GM21825 (cell line): ENCODE measurements around the gene MUC12.
"Not testable (repeated sequence)": the region's sequence is repeated elsewhere in the genome, so short reads cannot be mapped to it uniquely, and the experiment has no call there.

Experiments used
- ATAC-seq: cut with Tn5 transposase; IDR thresholded peaks from one replicate; pipeline ENCODE4 v1.9.1; 2021; ENCODE audit warnings: mild to moderate bottlenecking, moderate library complexity; ENCODE audit not compliant: unreplicated experiment

The MUC12 gene

DNA sequence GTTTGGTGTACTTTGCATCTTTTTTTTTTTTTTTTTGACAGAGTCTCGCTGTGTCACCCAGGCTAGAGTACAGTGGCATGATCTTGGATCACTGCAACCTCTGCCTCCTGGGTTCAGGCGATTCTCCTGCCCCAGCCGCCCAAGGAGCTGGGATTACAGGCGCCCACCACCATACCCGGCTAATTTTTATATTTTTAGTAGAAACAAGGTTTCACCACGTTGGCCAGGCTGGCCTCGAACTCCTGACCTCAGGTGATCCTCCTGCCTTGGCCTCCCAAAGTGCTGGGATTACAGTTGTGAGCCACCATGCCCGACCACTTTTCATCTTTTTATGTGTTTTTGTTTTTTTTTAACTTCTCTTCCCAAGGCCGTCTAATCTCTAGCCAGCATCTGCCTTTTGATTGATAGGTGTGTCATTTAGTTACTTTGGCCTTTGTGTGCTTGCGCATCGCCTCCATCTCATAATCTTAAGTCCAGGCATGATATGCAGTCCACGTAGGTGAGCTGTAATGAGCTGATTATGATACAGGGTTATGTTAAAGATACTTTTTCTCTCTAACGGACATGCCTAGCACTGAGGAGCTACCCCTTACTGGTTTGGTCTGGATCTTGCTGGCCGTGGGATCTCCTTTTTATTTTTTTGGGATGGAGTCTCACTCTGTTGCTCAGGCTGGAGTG is 15.0 kb downstream of the MUC12 start:
- ATAC-seq = not testable (repeated sequence)

- ATAC-seq = not testable (repeated sequence)
Measured at GRCh38 chr7:100985033-100985797, 15.8 kb downstream of the MUC12 start.

GRCh38 chr7:100991631-100992030 is 22.3 kb downstream of the MUC12 start:
- no peak for ATAC-seq

DNA sequence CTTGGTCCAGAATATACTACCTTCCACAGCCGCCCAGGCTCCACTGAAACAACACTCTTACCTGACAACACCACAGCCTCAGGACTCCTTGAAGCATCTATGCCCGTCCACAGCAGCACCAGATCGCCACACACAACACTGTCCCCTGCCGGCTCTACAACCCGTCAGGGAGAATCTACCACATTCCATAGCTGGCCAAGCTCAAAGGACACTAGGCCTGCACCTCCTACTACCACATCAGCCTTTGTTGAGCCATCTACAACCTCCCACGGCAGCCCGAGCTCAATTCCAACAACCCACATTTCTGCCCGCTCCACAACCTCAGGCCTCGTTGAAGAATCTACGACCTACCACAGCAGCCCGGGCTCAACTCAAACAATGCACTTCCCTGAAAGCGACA is 22.9 kb downstream of the MUC12 start:
- ATAC-seq = not testable (repeated sequence)

DNA sequence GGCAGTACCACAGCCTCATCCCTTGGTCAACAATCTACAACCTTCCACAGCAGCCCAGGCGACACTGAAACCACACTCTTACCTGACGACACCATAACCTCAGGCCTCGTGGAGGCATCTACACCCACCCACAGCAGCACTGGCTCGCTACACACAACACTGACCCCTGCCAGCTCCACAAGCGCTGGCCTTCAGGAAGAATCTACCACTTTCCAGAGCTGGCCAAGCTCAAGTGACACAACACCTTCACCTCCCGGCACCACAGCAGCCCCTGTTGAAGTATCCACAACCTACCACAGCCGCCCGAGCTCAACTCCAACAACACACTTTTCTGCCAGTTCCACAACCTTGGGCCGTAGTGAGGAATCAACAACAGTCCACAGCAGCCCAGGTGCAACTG is 25.3 kb downstream of the MUC12 start:
- ATAC-seq = not testable (repeated sequence)

GRCh38 chr7:100998530-100998929 is 29.2 kb downstream of the MUC12 start:
- ATAC-seq = not testable (repeated sequence)

DNA sequence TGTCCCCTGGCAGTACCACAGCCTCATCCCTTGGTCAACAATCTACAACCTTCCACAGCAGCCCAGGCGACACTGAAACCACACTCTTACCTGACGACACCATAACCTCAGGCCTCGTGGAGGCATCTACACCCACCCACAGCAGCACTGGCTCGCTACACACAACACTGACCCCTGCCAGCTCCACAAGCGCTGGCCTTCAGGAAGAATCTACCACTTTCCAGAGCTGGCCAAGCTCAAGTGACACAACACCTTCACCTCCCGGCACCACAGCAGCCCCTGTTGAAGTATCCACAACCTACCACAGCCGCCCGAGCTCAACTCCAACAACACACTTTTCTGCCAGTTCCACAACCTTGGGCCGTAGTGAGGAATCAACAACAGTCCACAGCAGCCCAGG is 30.0 kb downstream of the MUC12 start:
- ATAC-seq = not testable (repeated sequence)

DNA sequence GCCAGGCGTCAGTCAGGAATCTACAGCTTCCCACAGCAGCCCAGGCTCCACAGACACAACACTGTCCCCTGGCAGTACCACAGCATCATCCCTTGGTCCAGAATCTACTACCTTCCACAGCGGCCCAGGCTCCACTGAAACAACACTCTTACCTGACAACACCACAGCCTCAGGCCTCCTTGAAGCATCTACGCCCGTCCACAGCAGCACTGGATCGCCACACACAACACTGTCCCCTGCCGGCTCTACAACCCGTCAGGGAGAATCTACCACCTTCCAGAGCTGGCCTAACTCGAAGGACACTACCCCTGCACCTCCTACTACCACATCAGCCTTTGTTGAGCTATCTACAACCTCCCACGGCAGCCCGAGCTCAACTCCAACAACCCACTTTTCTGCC is 30.7 kb downstream of the MUC12 start:
- not testable (repeated sequence) for ATAC-seq

DNA sequence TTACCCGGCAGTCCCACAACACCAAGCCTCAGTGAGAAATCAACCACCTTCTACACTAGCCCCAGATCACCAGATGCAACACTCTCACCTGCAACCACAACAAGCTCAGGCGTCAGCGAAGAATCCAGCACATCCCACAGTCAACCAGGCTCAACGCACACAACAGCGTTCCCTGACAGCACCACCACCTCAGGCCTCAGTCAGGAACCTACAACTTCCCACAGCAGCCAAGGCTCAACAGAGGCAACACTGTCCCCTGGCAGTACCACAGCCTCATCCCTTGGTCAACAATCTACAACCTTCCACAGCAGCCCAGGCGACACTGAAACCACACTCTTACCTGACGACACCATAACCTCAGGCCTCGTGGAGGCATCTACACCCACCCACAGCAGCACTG is 33.0 kb downstream of the MUC12 start:
- ATAC-seq = not testable (repeated sequence)

DNA sequence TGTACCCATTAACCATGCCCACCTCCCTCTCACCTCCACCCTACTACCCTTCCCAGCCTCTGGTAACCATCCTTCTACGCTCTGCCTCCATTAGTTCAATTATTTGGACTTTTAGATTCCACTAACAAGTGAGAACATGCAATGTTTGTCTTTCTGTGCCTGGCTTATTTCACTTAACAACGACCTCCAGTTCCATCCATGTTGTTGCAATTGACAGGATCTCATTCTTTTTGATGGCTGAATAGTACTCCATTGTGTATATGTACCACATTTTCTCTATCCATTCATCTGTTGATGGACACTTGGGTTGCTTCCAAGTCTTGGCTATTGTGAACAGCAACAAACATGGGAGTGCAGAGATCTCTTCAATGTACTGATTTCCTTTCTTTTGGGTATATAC is 38.0 kb downstream of the MUC12 start:
- ATAC-seq = not testable (repeated sequence)

GRCh38 chr7:101009629-101010028 is 40.3 kb downstream of the MUC12 start:
- ATAC-seq = no peak

- no peak for ATAC-seq
Measured at GRCh38 chr7:101012931-101013330, 43.6 kb downstream of the MUC12 start.

DNA sequence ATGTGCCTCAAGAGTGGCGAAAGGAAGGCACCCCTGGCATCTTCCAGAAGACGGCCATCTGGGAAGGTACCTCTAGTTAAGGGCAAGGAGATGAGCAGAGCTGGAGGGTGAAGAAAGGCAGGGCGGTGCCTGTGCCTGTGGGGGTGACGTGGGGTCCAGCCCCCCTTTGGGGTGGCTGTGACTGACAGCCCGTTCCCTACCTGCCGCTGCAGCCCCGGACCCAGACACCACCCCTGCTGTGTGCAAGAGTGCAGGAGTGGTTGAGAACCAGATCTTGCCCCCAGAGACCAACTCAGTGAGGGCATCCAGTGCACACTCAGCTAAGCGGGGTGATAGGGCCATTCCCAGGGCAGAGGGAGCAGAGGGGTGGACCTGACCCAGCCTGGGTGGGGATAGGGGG is 46.3 kb downstream of the MUC12 start:
- no peak for ATAC-seq

DNA sequence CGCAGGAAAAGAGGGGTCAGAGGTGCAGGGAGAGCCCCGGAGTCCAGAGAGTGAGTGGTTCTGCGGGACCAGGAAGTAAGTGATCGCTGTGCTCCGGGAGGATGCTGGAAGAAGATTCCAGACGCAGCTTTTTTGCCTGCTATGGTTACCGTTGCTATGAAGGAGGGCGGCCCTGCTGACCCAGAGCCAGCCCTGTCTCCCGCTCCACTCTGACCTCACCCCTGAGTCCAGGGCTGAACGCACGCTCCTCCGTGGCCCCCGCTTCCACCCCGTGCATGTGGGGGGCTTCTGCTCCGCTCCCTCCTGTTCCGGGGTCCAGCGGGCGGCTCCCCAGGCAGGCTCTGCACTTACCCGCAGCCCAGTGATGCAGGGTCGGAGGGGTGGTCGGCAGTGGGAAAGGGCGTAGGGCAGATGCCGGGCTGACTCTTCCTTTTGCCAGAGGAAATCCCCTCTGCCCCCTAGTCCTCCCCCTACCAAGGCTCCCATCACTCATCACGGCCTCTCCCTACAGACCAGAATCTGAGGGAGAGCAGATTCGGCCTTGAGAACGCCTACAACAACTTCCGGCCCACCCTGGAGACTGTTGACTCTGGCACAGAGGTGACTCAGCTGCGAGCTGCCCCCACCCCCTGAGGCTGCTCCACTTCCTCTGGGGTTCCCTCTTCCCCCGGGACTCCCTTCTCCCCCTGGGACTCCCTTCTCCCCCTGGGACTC is 47.9 kb downstream of the MUC12 start:
- ATAC-seq = peak; percentile 72

- no peak for ATAC-seq
Measured at GRCh38 chr7:101018271-101019167, 49.2 kb downstream of the MUC12 start.

- no peak for ATAC-seq
Measured at GRCh38 chr7:101020444-101020843, 51.1 kb downstream of the MUC12 start.

GRCh38 chr7:101021703-101022102 is 52.3 kb downstream of the MUC12 start:
- ATAC-seq = no peak

GRCh38 chr7:101023839-101024238 is 54.5 kb downstream of the MUC12 start:
- ATAC-seq = no peak

DNA sequence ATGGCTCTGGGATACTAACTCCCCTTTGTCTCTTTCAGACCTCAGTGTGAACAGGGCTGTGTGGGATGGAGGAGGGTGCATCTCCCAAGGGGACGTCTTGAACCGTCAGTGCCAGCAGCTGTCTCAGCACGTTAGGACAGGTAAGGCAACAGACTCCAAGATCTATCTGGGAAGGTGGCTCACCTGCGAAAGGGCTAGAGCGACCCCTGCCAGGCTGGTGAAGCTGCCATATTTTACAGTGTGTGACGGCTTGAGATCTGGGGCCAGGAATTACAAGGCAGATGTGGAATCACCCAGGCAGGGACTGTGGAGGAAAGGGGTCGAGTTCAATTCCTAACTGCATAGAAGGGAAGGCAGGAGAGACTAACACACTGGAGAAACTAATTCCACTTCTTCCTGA is 61.7 kb downstream of the MUC12 start:
- ATAC-seq = no peak

DNA sequence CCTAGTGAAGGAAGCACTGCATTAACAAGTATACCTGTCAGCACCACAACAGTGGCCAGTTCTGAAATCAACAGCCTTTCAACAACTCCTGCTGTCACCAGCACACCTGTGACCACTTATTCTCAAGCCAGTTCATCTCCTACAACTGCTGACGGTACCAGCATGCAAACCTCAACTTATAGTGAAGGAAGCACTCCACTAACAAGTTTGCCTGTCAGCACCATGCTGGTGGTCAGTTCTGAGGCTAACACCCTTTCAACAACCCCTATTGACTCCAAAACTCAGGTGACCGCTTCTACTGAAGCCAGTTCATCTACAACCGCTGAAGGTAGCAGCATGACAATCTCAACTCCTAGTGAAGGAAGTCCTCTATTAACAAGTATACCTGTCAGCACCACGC is 66.6 kb downstream of the MUC12 start:
- ATAC-seq = no peak

GRCh38 chr7:101041283-101041682 is 71.9 kb downstream of the MUC12 start:
- not testable (repeated sequence) for ATAC-seq
